Ovary (tissue), 3 donors: ENCODE results near the gene PPP1R1A.

ENCODE experiments used
- POLR2A ChIP-seq: fragments of 450-650 bp; IDR thresholded peaks from one replicate; pipeline ENCODE4 v1.6.1; 2017; ENCODE audit warnings: antibody characterized with exemption, mild to moderate bottlenecking, moderate library complexity
- TF ChIP-seq, protein P1 (sequence below), 3 donors: fragments of 450-650 bp in 2 of 3; fragments of 200-600 bp in 1 of 3; IDR thresholded peaks; one replicate each; pipeline versions ENCODE4 v1.5.1 to v1.8.0; 2016 to 2022; ENCODE audit warnings: antibody characterized with exemption in 3 of 3, mild to moderate bottlenecking in 1 of 3
- donor health status: DM: no; HTN: no; CAD: no.

- TF ChIP-seq POLR2A = no peak
- TF ChIP-seq, protein P1, sequence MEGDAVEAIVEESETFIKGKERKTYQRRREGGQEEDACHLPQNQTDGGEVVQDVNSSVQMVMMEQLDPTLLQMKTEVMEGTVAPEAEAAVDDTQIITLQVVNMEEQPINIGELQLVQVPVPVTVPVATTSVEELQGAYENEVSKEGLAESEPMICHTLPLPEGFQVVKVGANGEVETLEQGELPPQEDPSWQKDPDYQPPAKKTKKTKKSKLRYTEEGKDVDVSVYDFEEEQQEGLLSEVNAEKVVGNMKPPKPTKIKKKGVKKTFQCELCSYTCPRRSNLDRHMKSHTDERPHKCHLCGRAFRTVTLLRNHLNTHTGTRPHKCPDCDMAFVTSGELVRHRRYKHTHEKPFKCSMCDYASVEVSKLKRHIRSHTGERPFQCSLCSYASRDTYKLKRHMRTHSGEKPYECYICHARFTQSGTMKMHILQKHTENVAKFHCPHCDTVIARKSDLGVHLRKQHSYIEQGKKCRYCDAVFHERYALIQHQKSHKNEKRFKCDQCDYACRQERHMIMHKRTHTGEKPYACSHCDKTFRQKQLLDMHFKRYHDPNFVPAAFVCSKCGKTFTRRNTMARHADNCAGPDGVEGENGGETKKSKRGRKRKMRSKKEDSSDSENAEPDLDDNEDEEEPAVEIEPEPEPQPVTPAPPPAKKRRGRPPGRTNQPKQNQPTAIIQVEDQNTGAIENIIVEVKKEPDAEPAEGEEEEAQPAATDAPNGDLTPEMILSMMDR (IDR thresholded peaks at IDR 0.05) = no peak
Observed at GRCh38 chr12:54611715-54612149, 23.3 kb upstream of the PPP1R1A start.
